ENCODE data around the gene TWIST2.

- TF ChIP-seq CTCF (IDR thresholded peaks at IDR 0.05) (no peak), POLR2A (IDR thresholded peaks at IDR 0.05; ENCODE audit: low read depth) (no peak)
Observed at GRCh38 chr2:238857959-238858358, 10.1 kb downstream of the TWIST2 start.

Data from esophagus muscularis mucosa (tissue), 3 donors.